Measurements from ENCODE around the gene DNAJC7. TPM values are rescaled to one million over a fixed set of nuclear protein-coding genes. Genes with fewer than 3 reads are reported as not detected.
"Not testable (repeated sequence)": the region's sequence is repeated elsewhere in the genome, so short reads cannot be mapped to it uniquely, and the experiment has no call there.

Gene DNAJC7
- total RNA-seq, 2 experiments from 2014 or later = 86.7 to 90.3 TPM

GRCh38 chr17:42010898-42011516 lies 6.2 kb downstream of the DNAJC7 start:
- Mint-ChIP-seq H3K27me3 (no peaks in the 10 kb centered on the region), H3K27ac (peak overlapping the region; percentile 50), H3K4me1 (ENCODE audit: low read depth) (peaks cover 55% of the 10 kb centered on the region), H3K9me3 (no peaks in the 10 kb centered on the region), H3K4me3 (no peak overlapping the region), H3K36me3 (ENCODE audit: low read depth) (peaks cover 29% of the 10 kb centered on the region)
- intact Hi-C loops (cut with micrococcal nuclease) = no loop called here
- ATAC-seq (no peak), DNase-seq (peak; percentile 42)
- TF ChIP-seq, protein P1, sequence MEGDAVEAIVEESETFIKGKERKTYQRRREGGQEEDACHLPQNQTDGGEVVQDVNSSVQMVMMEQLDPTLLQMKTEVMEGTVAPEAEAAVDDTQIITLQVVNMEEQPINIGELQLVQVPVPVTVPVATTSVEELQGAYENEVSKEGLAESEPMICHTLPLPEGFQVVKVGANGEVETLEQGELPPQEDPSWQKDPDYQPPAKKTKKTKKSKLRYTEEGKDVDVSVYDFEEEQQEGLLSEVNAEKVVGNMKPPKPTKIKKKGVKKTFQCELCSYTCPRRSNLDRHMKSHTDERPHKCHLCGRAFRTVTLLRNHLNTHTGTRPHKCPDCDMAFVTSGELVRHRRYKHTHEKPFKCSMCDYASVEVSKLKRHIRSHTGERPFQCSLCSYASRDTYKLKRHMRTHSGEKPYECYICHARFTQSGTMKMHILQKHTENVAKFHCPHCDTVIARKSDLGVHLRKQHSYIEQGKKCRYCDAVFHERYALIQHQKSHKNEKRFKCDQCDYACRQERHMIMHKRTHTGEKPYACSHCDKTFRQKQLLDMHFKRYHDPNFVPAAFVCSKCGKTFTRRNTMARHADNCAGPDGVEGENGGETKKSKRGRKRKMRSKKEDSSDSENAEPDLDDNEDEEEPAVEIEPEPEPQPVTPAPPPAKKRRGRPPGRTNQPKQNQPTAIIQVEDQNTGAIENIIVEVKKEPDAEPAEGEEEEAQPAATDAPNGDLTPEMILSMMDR (IDR thresholded peaks at IDR 0.05) = no peak
- ChIA-PET CTCF (interaction anchor here (1.0 to 2.1 kb wide), 2 partner anchors 9 to 13 kb away, joined by 5 to 7 read pairs; partner anchors contain the start of gene NKIRAS2), POLR2A (no interaction called here)

DNA sequence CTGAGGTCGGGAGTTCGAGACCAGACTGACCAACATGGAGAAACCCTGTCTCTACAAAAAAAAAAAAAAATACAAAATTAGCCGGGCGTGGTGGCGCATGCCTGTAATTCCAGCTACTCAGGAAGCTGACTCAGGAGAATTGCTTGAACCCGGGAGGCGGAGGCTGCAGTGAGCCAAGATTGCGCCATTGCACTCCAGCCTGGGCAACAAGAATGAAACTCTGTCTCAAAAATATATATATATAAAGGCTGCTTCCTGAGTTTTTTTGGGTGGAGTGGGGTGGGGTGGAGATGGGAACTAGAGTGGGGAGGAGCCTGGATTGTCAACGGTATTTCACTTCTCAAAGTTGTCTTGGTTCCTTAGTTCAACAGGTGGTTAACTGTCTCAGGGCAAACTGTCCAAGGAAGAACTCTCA lies 7.0 kb downstream of the DNAJC7 start:
- Mint-ChIP-seq H3K36me3 (ENCODE audit: low read depth) (peaks cover 23% of the 10 kb centered on the region), H3K27ac (peak overlapping the region; percentile 50), H3K4me1 (ENCODE audit: low read depth) (peaks cover 51% of the 10 kb centered on the region)
- intact Hi-C loops (cut with micrococcal nuclease); H3K9me3 Mint-ChIP-seq; POLR2A ChIA-PET; DNase-seq; H3K27me3 Mint-ChIP-seq; H3K4me3 Mint-ChIP-seq; ATAC-seq: not testable (repeated sequence)
- CTCF ChIA-PET = interaction anchor here (1.1 to 1.3 kb wide), 2 partner anchors 10 to 47 kb away, joined by 3 to 4 read pairs; partner anchors contain the start of gene NKIRAS2

DNA sequence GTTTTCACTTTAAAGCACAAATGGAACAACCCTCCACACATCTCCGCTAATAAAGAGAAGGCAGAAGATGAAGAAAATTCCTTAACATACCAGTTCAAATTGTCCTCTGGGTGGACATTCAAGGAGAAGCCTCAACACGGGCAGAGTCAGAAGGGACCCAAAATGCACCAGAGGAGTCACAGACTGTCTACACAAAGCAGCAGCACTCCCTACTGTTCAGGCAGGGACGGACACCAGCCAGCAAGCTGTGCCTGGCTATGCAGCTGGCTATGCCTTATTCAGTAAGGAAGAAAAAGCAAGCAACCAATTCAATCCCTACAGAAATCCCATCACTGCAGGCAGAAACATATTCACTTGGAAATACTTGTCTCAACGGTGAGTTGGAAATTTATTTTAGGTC lies 8.1 kb downstream of the DNAJC7 start:
- POLR2A ChIA-PET = interaction anchor here (1.8 kb wide), 1 partner anchor 10 kb away, joined by 5 read pairs; no protein-coding TSS in a partner anchor
- CTCF ChIA-PET = interaction anchor here (1.1 to 1.3 kb wide), 2 partner anchors 11 to 46 kb away, joined by 3 to 4 read pairs; partner anchors contain the start of gene NKIRAS2
- no peak overlapping the region for H3K4me3 Mint-ChIP-seq
- no peaks in the 10 kb centered on the region for H3K27me3 Mint-ChIP-seq
- no peaks in the 10 kb centered on the region for H3K9me3 Mint-ChIP-seq
- H3K36me3 Mint-ChIP-seq (ENCODE audit: low read depth) = peaks cover 18% of the 10 kb centered on the region
- H3K27ac Mint-ChIP-seq = no peak overlapping the region
- TF ChIP-seq, protein P1 (IDR thresholded peaks at IDR 0.05) = no peak
- intact Hi-C loops (cut with micrococcal nuclease) = no loop called here
- DNase-seq (peak; percentile 13), ATAC-seq (no peak)
- peaks cover 58% of the 10 kb centered on the region for H3K4me1 Mint-ChIP-seq (ENCODE audit: low read depth)

DNA sequence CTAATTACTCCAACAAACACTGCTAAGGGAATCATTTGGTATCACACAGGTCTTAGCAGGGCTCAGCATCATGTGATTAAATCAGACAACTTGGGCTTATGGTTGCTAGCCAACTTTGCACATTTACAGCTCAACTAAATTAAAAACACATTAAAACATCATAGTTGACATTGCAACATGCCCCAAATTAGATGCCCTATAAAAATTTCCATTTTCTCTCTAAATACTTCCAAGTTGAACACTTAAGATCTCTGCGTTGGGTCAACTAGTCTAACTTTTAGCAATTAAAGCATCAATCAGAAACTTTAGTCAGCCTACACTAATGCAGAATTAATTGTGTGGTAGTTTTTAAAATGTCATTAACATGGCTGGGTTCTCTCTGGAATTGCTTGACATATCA lies 12.1 kb downstream of the DNAJC7 start:
- TF ChIP-seq, protein P1 (IDR thresholded peaks at IDR 0.05) = no peak
- Mint-ChIP-seq H3K36me3 (ENCODE audit: low read depth) (peaks cover 21% of the 10 kb centered on the region), H3K4me3 (no peak overlapping the region), H3K4me1 (ENCODE audit: low read depth) (peaks cover 40% of the 10 kb centered on the region), H3K9me3 (no peaks in the 10 kb centered on the region), H3K27me3 (no peaks in the 10 kb centered on the region), H3K27ac (peak overlapping the region; percentile 48)
- intact Hi-C loops (cut with micrococcal nuclease) = no loop called here
- POLR2A ChIA-PET = interaction anchor here (0.6 to 1.2 kb wide), 2 partner anchors 12 to 39 kb away, joined by 4 to 5 read pairs; partner anchors contain the start of gene DNAJC7
- ATAC-seq (no peak), DNase-seq (no peak)
- CTCF ChIA-PET = interaction anchor here (1.3 to 1.9 kb wide), 3 partner anchors 8 to 15 kb away, joined by 4 to 11 read pairs (median 6); partner anchors contain the start of gene NKIRAS2

DNA sequence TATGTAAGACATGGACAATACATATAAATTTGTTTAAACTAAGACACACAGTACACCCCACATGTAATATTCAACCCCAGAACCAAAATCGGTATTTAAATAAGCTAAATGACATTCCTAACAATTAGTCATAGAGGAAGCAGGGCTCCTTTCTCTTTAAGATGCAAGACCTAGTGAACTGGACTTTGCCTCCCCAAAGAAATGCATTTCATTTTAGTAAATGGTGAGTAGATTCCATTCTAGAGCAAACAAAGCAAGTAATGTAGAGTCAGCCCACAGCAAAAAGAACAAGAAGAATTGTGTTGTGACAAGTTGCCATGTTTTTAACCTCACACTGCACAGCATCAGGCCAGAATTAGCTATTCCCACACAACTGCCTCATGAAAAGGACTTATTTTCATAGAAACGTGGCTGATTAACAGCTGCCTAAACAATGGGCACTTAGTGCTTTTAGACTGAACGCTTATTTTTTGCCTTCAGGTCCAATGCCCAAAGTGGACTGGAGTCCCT lies 14.4 kb downstream of the DNAJC7 start:
- ATAC-seq (no peak), DNase-seq (no peak)
- intact Hi-C loops (cut with micrococcal nuclease) = no loop called here
- H3K36me3 Mint-ChIP-seq (ENCODE audit: low read depth) = peaks cover 18% of the 10 kb centered on the region
- ChIA-PET CTCF (interaction anchor here (0.8 to 0.9 kb wide), 2 partner anchors 65 to 103 kb away, joined by 3 read pairs; no protein-coding TSS in a partner anchor), POLR2A (interaction anchor here (0.8 to 2.4 kb wide), 5 partner anchors 10 to 35 kb away, joined by 3 to 8 read pairs (median 3); partner anchors contain the start of gene NKIRAS2)
- TF ChIP-seq, protein P1 (IDR thresholded peaks at IDR 0.05) = no peak
- H3K4me3 Mint-ChIP-seq = no peak overlapping the region
- peak overlapping the region; percentile 21 for H3K27ac Mint-ChIP-seq
- no peaks in the 10 kb centered on the region for H3K27me3 Mint-ChIP-seq
- no peaks in the 10 kb centered on the region for H3K9me3 Mint-ChIP-seq
- peaks cover 29% of the 10 kb centered on the region for H3K4me1 Mint-ChIP-seq (ENCODE audit: low read depth)

Data from activated CD8-positive, alpha-beta T cell treated with anti-CD3 and anti-CD28 coated beads for 36 hours (primary cell).